ENCODE results near the gene CCDC86. TPM values are rescaled to one million over a fixed set of nuclear protein-coding genes. Genes with fewer than 3 reads are reported as not detected.

The CCDC86 gene
- total RNA-seq, 1 donor from 2014 or later: 22.8 TPM

GRCh38 chr11:60801194-60801593 lies 40.7 kb upstream of the CCDC86 start:
- H3K36me3 Mint-ChIP-seq (ENCODE audit: insufficient read depth): no peaks in the 10 kb centered on the region

GRCh38 chr11:60803273-60803936 lies 38.5 kb upstream of the CCDC86 start:
- no peak overlapping the region for H3K27ac Mint-ChIP-seq
- H3K4me1 Mint-ChIP-seq (ENCODE audit: low read depth): no peaks in the 10 kb centered on the region
- H3K4me3 Mint-ChIP-seq (ENCODE audit: low read depth): no peak overlapping the region
- H3K27me3 Mint-ChIP-seq: peaks cover 34% of the 10 kb centered on the region
- H3K36me3 Mint-ChIP-seq (ENCODE audit: insufficient read depth): no peaks in the 10 kb centered on the region
- no peak for DNase-seq (ENCODE audit: low spot score, unreplicated experiment)
- no peaks in the 10 kb centered on the region for H3K9me3 Mint-ChIP-seq (ENCODE audit: low read depth)
- TF ChIP-seq, protein P1, sequence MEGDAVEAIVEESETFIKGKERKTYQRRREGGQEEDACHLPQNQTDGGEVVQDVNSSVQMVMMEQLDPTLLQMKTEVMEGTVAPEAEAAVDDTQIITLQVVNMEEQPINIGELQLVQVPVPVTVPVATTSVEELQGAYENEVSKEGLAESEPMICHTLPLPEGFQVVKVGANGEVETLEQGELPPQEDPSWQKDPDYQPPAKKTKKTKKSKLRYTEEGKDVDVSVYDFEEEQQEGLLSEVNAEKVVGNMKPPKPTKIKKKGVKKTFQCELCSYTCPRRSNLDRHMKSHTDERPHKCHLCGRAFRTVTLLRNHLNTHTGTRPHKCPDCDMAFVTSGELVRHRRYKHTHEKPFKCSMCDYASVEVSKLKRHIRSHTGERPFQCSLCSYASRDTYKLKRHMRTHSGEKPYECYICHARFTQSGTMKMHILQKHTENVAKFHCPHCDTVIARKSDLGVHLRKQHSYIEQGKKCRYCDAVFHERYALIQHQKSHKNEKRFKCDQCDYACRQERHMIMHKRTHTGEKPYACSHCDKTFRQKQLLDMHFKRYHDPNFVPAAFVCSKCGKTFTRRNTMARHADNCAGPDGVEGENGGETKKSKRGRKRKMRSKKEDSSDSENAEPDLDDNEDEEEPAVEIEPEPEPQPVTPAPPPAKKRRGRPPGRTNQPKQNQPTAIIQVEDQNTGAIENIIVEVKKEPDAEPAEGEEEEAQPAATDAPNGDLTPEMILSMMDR (IDR thresholded peaks at IDR 0.05; ENCODE audit: unreplicated experiment): no peak

More at GRCh38 chr11:60801194-60801593, 40.7 kb upstream of the CCDC86 start:
- Mint-ChIP-seq H3K4me3 (ENCODE audit: low read depth) (no peak overlapping the region), H3K27me3 (peaks cover 35% of the 10 kb centered on the region), H3K27ac (no peak overlapping the region), H3K9me3 (ENCODE audit: low read depth) (no peaks in the 10 kb centered on the region), H3K4me1 (ENCODE audit: low read depth) (no peaks in the 10 kb centered on the region)
- no peak for DNase-seq (ENCODE audit: low spot score, unreplicated experiment)
- TF ChIP-seq, protein P1 (IDR thresholded peaks at IDR 0.05; ENCODE audit: unreplicated experiment): no peak

GRCh38 chr11:60809249-60809648 lies 32.7 kb upstream of the CCDC86 start:
- Mint-ChIP-seq H3K4me1 (ENCODE audit: low read depth) (no peaks in the 10 kb centered on the region), H3K36me3 (ENCODE audit: insufficient read depth) (no peaks in the 10 kb centered on the region), H3K27ac (no peak overlapping the region), H3K27me3 (peaks cover 21% of the 10 kb centered on the region), H3K9me3 (ENCODE audit: low read depth) (no peaks in the 10 kb centered on the region), H3K4me3 (ENCODE audit: low read depth) (no peak overlapping the region)
- DNase-seq (ENCODE audit: low spot score, unreplicated experiment): no peak
- TF ChIP-seq, protein P1 (IDR thresholded peaks at IDR 0.05; ENCODE audit: unreplicated experiment): no peak

DNA sequence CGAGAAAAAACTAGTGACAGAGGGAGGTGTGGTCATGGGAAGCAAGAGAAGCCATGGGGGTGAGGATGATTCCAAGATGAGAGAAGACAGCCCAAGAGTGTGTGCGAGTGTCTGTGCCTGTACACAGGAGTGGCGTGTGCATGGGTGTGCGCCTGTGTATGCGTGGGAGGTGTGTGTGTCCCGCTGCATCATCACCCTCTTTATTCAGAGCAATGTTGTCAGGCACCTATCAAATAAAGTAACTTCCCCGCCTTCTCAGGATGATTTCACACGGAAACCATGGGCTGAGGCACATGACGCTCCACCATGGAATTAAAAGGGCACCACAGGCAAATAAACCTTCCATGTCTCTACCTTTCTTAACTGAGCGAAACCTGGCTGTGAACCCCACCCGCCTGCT lies 32.2 kb upstream of the CCDC86 start:
- H3K4me3 Mint-ChIP-seq (ENCODE audit: low read depth): no peak overlapping the region
- H3K4me1 Mint-ChIP-seq (ENCODE audit: low read depth): no peaks in the 10 kb centered on the region
- H3K36me3 Mint-ChIP-seq (ENCODE audit: insufficient read depth): no peaks in the 10 kb centered on the region
- TF ChIP-seq, protein P1 (IDR thresholded peaks at IDR 0.05; ENCODE audit: unreplicated experiment): no peak
- no peak overlapping the region for H3K27ac Mint-ChIP-seq
- no peaks in the 10 kb centered on the region for H3K9me3 Mint-ChIP-seq (ENCODE audit: low read depth)
- no peak for DNase-seq (ENCODE audit: low spot score, unreplicated experiment)
- H3K27me3 Mint-ChIP-seq: peaks cover 21% of the 10 kb centered on the region

- no peak overlapping the region for H3K27ac Mint-ChIP-seq
- TF ChIP-seq, protein P1 (IDR thresholded peaks at IDR 0.05; ENCODE audit: unreplicated experiment): no peak
- peaks cover 21% of the 10 kb centered on the region for H3K27me3 Mint-ChIP-seq
- H3K9me3 Mint-ChIP-seq (ENCODE audit: low read depth): no peaks in the 10 kb centered on the region
- no peak overlapping the region for H3K4me3 Mint-ChIP-seq (ENCODE audit: low read depth)
- H3K4me1 Mint-ChIP-seq (ENCODE audit: low read depth): no peaks in the 10 kb centered on the region
- H3K36me3 Mint-ChIP-seq (ENCODE audit: insufficient read depth): no peaks in the 10 kb centered on the region
- DNase-seq (ENCODE audit: low spot score, unreplicated experiment): no peak
These were observed 31.8 kb upstream of the CCDC86 start for GRCh38 chr11:60810151-60810550.

Data from progenitor cell of endocrine pancreas (in vitro differentiated cells).